ENCODE results near the gene PLSCR4.

Gene PLSCR4

GRCh38 chr3:146159616-146160320 lies 91.1 kb downstream of the PLSCR4 start:
- DNase-seq, result no peak

- DNase-seq, result no peak
Measured at GRCh38 chr3:146159037-146159436, 91.9 kb downstream of the PLSCR4 start.

GRCh38 chr3:146157325-146158060 lies 93.4 kb downstream of the PLSCR4 start:
- DNase-seq, result no peak

- DNase-seq, result no peak
Measured at GRCh38 chr3:146156666-146157314, 94.1 kb downstream of the PLSCR4 start.

- DNase-seq, result no peak
Measured at GRCh38 chr3:146156095-146156494, 94.8 kb downstream of the PLSCR4 start.

- DNase-seq, result no peak
Measured at GRCh38 chr3:146154995-146155394, 95.9 kb downstream of the PLSCR4 start.

- no peak for DNase-seq
Measured at GRCh38 chr3:146154316-146154715, 96.6 kb downstream of the PLSCR4 start.

GRCh38 chr3:146153429-146153828 lies 97.5 kb downstream of the PLSCR4 start:
- DNase-seq, result no peak

- no peak for DNase-seq
Measured at GRCh38 chr3:146152834-146153233, 98.1 kb downstream of the PLSCR4 start.

- DNase-seq, result no peak
Measured at GRCh38 chr3:146148468-146148931, 102.4 kb downstream of the PLSCR4 start.

- DNase-seq, result no peak
Measured at GRCh38 chr3:146145642-146146041, 105.3 kb downstream of the PLSCR4 start.

GRCh38 chr3:146142757-146143156 lies 108.1 kb downstream of the PLSCR4 start:
- no peak for DNase-seq

All from activated T-cell treated with anti-CD3 and anti-CD28 coated beads, Interleukin-2, amount 50 U/mL, for 1 hour (primary cell).